ENCODE measurements around the gene RAB31. TPM values are rescaled to one million over a fixed set of nuclear protein-coding genes. Genes with fewer than 3 reads are reported as not detected.

Gene RAB31
- total and polyA plus RNA-seq, 2 of the 13 experiments (the other 11 are each of a cell fraction or from before 2014, with no cell fraction given) = 1.1 to 1.7 TPM

DNA sequence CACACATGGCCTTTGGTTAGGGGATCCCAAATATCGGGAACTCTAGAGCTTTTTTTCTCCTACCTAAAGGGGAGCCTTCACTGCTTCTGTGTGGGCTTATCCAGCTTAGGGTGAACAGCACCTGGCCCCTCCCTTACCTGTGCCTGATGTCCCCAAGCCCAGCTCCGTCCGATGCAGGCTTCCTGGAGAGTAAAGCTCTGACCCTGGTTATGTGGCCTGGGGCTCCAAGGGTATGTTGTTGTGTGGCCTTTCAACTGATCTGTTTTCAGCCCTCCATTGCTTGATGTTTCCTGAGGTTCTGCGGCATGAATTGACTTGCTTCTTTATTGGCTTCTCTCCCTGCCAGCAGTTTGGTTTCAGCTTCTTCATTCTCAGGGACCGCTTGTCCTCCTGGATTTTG lies 66.0 kb downstream of the RAB31 start:
- BruUV-seq (replicated peaks) = no TSS peak
- peaks cover 20% of the 10 kb centered on the region for H3K4me1 ChIP-seq (ENCODE audit: insufficient read depth, low read length)
- CTCF ChIA-PET (ENCODE audit: low intra/inter-chr PET ratio, low total read pairs) = no interaction called here
- peaks cover 0 to 5% of the 10 kb centered on the region in 2 experiments; a peak in 1 of 5 replicates for H3K27me3 ChIP-seq (ENCODE audit: control insufficient read depth in 1 of 2, insufficient read depth in 2 of 2, low read length in 2 of 2)
- no peaks in the 10 kb centered on the region for H3K36me3 ChIP-seq (replicated peaks in 1 of 2; ENCODE audit: control insufficient read depth in 1 of 2, insufficient read depth in 2 of 2, low read length in 2 of 2)
- POLR2A ChIA-PET = no interaction called here
- no peak overlapping the region for H3K9ac ChIP-seq (ENCODE audit: insufficient read depth, low read depth, low read length)
- intact Hi-C loops (cut with micrococcal nuclease; ENCODE audit: unreplicated experiment) (loop anchor here (10.0 kb wide), 1 partner anchor 199 kb away; no protein-coding TSS in a partner anchor), in situ Hi-C loops (cut with HindIII; ENCODE audit: extremely low pct_ligation_motif_present, low pct_unique_long_range_greater_than_20kb) (no loop called here)
- no peak overlapping the region for H3K4me3 ChIP-seq (replicated peaks in 1 of 3; ENCODE audit: insufficient read depth in 1 of 3, low read depth in 2 of 3, low read length in 3 of 3)
- H3K79me2 ChIP-seq (ENCODE audit: insufficient read depth, low read length) = no peaks in the 10 kb centered on the region
- FAIRE-seq (no peak), DNase-seq (ENCODE audit: low spot score) (no peak), ATAC-seq (no peak)
- H3K9me3 ChIP-seq (ENCODE audit: low read length) = no peaks in the 10 kb centered on the region
- no peak overlapping the region for H3K4me2 ChIP-seq (ENCODE audit: low read depth, low read length)
- no peak overlapping the region for H2AFZ ChIP-seq (ENCODE audit: low read length)
- no peaks in the 10 kb centered on the region for H4K20me1 ChIP-seq (ENCODE audit: insufficient read depth, low read length)
- H3K27ac ChIP-seq (ENCODE audit: extremely low read length, insufficient read depth, low read length) = no peak overlapping the region
- 87% methylated on average over 5 of the region's 5 CpGs for WGBS (ENCODE audit: low lambda C conversion rate)
- TF ChIP-seq RAD21 (CRISPR knock-in tag; IDR thresholded peaks at IDR 0.05) (no peak), ZNF607 (CRISPR knock-in tag; IDR thresholded peaks at IDR 0.05; ENCODE audit: borderline replicate concordance) (no peak), ZSCAN20 (CRISPR knock-in tag; IDR thresholded peaks at IDR 0.05; ENCODE audit: borderline replicate concordance) (no peak)
- TF ChIP-seq, protein P1, sequence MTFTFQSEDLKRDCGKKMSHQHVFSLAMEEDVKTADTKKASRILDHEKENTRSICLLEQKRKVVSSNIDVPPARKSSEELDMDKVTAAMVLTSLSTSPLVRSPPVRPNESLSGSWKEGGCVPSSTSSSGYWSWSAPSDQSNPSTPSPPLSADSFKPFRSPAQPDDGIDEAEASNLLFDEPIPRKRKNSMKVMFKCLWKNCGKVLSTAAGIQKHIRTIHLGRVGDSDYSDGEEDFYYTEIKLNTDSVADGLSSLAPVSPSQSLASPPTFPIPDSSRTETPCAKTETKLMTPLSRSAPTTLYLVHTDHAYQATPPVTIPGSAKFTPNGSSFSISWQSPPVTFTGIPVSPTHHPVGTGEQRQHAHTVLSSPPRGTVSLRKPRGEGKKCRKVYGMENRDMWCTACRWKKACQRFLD (CRISPR knock-in tag; IDR thresholded peaks at IDR 0.05; ENCODE audit: borderline replicate concordance) = no peak

DNA sequence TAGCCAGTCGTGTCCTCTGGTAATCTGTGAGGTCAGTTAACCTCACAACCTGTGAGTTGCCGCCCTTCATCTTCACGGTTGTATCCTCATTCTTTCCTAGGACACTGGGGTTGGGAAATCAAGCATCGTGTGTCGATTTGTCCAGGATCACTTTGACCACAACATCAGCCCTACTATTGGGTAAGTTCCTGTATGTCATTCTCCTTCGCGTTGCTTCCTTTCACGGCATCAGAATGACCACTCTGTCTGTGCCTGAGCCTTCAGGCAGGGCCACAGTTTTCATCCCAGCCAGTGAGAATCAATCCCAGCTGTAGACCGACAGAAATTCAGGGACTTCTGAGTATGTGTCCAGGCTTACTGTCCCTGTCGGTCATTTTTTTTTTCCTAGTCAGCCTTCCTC lies 67.1 kb downstream of the RAB31 start:
- ChIA-PET CTCF (ENCODE audit: low intra/inter-chr PET ratio, low total read pairs) (no interaction called here), POLR2A (no interaction called here)
- in situ Hi-C loops (cut with HindIII; ENCODE audit: extremely low pct_ligation_motif_present, low pct_unique_long_range_greater_than_20kb) (no loop called here), intact Hi-C loops (cut with micrococcal nuclease; ENCODE audit: unreplicated experiment) (loop anchor here (10.0 kb wide), 1 partner anchor 200 kb away; no protein-coding TSS in a partner anchor)
- Histone ChIP-seq H3K79me2 (ENCODE audit: insufficient read depth, low read length) (no peaks in the 10 kb centered on the region), H3K27me3 (ENCODE audit: control insufficient read depth in 1 of 2, insufficient read depth in 2 of 2, low read length in 2 of 2) (peaks cover 0 to 5% of the 10 kb centered on the region in 2 experiments; a peak in 1 of 5 replicates), H3K4me1 (ENCODE audit: insufficient read depth, low read length) (peaks cover 30% of the 10 kb centered on the region), H3K9ac (ENCODE audit: insufficient read depth, low read depth, low read length) (no peak overlapping the region), H3K9me3 (ENCODE audit: low read length) (no peaks in the 10 kb centered on the region), H4K20me1 (ENCODE audit: insufficient read depth, low read length) (no peaks in the 10 kb centered on the region), H2AFZ (ENCODE audit: low read length) (no peak overlapping the region), H3K4me3 (replicated peaks in 1 of 3; ENCODE audit: insufficient read depth in 1 of 3, low read depth in 2 of 3, low read length in 3 of 3) (no peak overlapping the region), H3K36me3 (replicated peaks in 1 of 2; ENCODE audit: control insufficient read depth in 1 of 2, insufficient read depth in 2 of 2, low read length in 2 of 2) (no peaks in the 10 kb centered on the region), H3K4me2 (ENCODE audit: low read depth, low read length) (no peak overlapping the region), H3K27ac (ENCODE audit: extremely low read length, insufficient read depth, low read length) (no peak overlapping the region)
- 28% methylated on average over 10 of the region's 10 CpGs for WGBS (ENCODE audit: low lambda C conversion rate)
- no peak for ATAC-seq
- no peak for FAIRE-seq
- BruUV-seq (replicated peaks) = no TSS peak
- DNase-seq (ENCODE audit: low spot score) = no peak
- no peak for TF ChIP-seq RAD51 (IDR thresholded peaks at IDR 0.05; ENCODE audit: borderline replicate concordance)
- TF ChIP-seq, protein P2, sequence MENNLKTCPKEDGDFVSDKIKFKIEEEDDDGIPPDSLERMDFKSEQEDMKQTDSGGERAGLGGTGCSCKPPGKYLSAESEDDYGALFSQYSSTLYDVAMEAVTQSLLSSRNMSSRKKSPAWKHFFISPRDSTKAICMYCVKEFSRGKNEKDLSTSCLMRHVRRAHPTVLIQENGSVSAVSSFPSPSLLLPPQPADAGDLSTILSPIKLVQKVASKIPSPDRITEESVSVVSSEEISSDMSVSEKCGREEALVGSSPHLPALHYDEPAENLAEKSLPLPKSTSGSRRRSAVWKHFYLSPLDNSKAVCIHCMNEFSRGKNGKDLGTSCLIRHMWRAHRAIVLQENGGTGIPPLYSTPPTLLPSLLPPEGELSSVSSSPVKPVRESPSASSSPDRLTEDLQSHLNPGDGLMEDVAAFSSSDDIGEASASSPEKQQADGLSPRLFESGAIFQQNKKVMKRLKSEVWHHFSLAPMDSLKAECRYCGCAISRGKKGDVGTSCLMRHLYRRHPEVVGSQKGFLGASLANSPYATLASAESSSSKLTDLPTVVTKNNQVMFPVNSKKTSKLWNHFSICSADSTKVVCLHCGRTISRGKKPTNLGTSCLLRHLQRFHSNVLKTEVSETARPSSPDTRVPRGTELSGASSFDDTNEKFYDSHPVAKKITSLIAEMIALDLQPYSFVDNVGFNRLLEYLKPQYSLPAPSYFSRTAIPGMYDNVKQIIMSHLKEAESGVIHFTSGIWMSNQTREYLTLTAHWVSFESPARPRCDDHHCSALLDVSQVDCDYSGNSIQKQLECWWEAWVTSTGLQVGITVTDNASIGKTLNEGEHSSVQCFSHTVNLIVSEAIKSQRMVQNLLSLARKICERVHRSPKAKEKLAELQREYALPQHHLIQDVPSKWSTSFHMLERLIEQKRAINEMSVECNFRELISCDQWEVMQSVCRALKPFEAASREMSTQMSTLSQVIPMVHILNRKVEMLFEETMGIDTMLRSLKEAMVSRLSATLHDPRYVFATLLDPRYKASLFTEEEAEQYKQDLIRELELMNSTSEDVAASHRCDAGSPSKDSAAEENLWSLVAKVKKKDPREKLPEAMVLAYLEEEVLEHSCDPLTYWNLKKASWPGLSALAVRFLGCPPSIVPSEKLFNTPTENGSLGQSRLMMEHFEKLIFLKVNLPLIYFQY (CRISPR knock-in tag; IDR thresholded peaks at IDR 0.05; ENCODE audit: borderline replicate concordance) = no peak
- TF ChIP-seq, protein P3, sequence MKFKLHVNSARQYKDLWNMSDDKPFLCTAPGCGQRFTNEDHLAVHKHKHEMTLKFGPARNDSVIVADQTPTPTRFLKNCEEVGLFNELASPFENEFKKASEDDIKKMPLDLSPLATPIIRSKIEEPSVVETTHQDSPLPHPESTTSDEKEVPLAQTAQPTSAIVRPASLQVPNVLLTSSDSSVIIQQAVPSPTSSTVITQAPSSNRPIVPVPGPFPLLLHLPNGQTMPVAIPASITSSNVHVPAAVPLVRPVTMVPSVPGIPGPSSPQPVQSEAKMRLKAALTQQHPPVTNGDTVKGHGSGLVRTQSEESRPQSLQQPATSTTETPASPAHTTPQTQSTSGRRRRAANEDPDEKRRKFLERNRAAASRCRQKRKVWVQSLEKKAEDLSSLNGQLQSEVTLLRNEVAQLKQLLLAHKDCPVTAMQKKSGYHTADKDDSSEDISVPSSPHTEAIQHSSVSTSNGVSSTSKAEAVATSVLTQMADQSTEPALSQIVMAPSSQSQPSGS (CRISPR knock-in tag; IDR thresholded peaks at IDR 0.05) = no peak
- no peak for TF ChIP-seq KDM5A (IDR thresholded peaks at IDR 0.05; ENCODE audit: borderline replicate concordance, low read length)
- TF ChIP-seq POLR2AphosphoS5 (IDR thresholded peaks at IDR 0.05; ENCODE audit: low read depth, low read length) = no peak
- no peak for TF ChIP-seq ERF (CRISPR knock-in tag; IDR thresholded peaks at IDR 0.05)
- TF ChIP-seq ZNF547 (CRISPR knock-in tag; IDR thresholded peaks at IDR 0.05) = no peak
- TF ChIP-seq, protein P4, sequence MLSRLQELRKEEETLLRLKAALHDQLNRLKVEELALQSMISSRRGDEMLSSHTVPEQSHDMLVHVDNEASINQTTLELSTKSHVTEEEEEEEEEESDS (CRISPR knock-in tag; IDR thresholded peaks at IDR 0.05; ENCODE audit: borderline replicate concordance) = no peak
- TF ChIP-seq SCMH1 (CRISPR knock-in tag; IDR thresholded peaks at IDR 0.05; ENCODE audit: borderline replicate concordance) = no peak
